ENCODE measurements around the gene SLC22A5.

SLC22A5 gene

DNA sequence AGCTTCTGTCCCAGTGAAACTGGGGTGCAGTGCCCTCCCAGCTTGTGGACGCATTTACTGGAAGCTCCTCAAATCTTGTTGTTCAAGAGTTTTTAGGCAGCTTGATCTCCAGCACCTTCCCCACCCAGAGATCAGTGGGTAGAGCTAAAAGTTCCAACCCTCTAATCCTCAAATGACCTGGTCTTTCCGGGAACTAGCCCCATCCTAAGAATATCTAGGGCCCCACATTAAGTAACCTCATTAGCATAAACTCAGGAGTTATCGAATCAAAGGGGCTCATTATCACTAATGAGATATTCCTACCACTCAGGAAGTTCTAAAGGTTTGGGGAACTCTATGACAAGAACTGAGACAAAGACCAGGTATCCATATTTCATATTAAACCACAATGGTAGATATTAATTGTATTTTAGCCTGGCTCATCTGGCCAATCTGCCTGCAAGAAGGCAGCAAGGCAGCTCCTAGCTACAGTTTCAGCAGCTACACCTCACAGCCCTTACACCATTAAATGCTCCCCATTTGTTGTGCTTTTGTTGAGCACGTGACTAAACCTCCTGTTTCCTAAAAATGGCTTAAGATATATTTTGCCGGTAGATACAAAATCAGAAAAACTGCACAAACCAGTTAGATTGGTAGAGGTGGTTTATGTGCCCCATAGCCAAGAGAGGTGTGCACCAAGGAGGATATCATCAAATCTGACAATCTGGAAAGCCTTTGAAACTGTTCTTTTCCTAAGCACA lies 24.6 kb upstream of the SLC22A5 start:
- peaks cover 3% of the 10 kb centered on the region for H3K27me3 Mint-ChIP-seq (ENCODE audit: low read depth, poor library complexity)
- no peak overlapping the region for H3K4me3 Mint-ChIP-seq
- no peak for DNase-seq
- TF ChIP-seq, protein P1, sequence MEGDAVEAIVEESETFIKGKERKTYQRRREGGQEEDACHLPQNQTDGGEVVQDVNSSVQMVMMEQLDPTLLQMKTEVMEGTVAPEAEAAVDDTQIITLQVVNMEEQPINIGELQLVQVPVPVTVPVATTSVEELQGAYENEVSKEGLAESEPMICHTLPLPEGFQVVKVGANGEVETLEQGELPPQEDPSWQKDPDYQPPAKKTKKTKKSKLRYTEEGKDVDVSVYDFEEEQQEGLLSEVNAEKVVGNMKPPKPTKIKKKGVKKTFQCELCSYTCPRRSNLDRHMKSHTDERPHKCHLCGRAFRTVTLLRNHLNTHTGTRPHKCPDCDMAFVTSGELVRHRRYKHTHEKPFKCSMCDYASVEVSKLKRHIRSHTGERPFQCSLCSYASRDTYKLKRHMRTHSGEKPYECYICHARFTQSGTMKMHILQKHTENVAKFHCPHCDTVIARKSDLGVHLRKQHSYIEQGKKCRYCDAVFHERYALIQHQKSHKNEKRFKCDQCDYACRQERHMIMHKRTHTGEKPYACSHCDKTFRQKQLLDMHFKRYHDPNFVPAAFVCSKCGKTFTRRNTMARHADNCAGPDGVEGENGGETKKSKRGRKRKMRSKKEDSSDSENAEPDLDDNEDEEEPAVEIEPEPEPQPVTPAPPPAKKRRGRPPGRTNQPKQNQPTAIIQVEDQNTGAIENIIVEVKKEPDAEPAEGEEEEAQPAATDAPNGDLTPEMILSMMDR (IDR thresholded peaks at IDR 0.05) = no peak
- no peaks in the 10 kb centered on the region for H3K4me1 Mint-ChIP-seq
- H3K36me3 Mint-ChIP-seq (ENCODE audit: low read depth) = peaks cover 36% of the 10 kb centered on the region
- peaks cover 43% of the 10 kb centered on the region for H3K9me3 Mint-ChIP-seq
- H3K27ac Mint-ChIP-seq = no peak overlapping the region

DNA sequence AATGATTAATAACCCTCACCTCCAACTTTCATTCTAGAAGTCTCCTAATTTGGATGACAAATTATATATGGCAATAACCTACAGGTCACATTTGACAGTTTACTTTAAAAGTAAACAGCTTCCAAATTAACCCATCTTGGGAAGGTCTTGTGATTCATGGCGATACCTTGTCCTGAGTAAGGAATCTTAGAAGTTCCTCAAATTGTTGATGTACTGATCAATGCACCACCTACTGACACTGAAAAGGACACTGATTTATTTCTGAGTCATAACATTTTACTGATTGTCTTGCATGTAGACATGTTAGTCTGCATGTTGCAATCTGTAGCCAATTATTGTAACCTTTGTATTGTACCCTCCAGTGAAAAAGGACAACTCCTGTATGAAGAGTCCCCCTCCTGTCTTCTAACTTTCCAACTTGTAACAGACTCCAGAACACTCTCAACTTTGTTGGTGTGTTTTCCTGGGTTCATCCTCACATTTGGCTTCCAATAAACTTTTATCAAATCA lies 16.0 kb upstream of the SLC22A5 start:
- H3K4me1 Mint-ChIP-seq = peaks cover 19% of the 10 kb centered on the region
- H3K9me3 Mint-ChIP-seq = peaks cover 25% of the 10 kb centered on the region
- no peak overlapping the region for H3K27ac Mint-ChIP-seq
- no peak for DNase-seq
- H3K27me3 Mint-ChIP-seq (ENCODE audit: low read depth, poor library complexity) = peaks cover 7% of the 10 kb centered on the region
- H3K4me3 Mint-ChIP-seq = no peak overlapping the region
- TF ChIP-seq, protein P1 (IDR thresholded peaks at IDR 0.05) = no peak
- peaks cover 18% of the 10 kb centered on the region for H3K36me3 Mint-ChIP-seq (ENCODE audit: low read depth)

DNA sequence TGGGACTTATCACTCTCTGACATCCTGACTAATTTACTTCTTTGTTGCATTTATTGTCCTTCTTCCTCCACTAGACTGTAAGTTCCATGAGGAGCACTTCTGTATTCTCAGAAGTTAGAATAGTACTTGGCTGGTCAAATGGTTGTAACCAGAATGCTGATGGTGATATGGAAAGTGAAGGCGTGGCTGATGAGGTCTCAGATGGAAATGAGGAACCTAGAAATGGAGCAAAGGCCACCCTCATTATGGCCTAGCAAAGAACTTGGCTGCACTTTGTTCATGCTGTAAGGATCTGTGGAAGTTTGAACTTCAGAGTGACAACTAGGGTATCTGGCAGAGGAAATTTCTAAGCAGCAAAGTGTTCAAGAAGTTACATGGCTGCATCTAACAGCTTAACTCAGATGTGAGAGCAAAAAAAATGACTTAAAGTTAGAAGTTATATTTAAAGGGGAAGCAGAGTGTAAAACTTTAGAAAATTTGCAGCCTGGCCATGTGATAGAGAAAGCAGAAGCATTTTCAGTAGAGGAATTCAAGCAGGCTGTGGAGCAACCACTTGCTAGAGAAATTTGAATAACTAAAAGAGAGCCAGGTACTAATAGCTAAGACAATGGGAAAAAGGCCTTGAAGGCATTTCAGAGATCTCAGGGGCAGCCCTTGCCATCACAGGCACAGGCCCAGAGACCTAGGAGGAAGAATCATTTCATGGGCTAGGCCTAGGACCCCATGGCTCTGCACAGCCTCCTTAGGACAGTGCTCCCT lies 14.9 kb upstream of the SLC22A5 start:
- Mint-ChIP-seq H3K4me3 (no peak overlapping the region), H3K36me3 (ENCODE audit: low read depth) (peaks cover 12% of the 10 kb centered on the region), H3K27me3 (ENCODE audit: low read depth, poor library complexity) (peaks cover 7% of the 10 kb centered on the region), H3K4me1 (peaks cover 19% of the 10 kb centered on the region), H3K9me3 (peaks cover 15% of the 10 kb centered on the region), H3K27ac (no peak overlapping the region)
- DNase-seq = no peak
- TF ChIP-seq, protein P1 (IDR thresholded peaks at IDR 0.05) = no peak

DNA sequence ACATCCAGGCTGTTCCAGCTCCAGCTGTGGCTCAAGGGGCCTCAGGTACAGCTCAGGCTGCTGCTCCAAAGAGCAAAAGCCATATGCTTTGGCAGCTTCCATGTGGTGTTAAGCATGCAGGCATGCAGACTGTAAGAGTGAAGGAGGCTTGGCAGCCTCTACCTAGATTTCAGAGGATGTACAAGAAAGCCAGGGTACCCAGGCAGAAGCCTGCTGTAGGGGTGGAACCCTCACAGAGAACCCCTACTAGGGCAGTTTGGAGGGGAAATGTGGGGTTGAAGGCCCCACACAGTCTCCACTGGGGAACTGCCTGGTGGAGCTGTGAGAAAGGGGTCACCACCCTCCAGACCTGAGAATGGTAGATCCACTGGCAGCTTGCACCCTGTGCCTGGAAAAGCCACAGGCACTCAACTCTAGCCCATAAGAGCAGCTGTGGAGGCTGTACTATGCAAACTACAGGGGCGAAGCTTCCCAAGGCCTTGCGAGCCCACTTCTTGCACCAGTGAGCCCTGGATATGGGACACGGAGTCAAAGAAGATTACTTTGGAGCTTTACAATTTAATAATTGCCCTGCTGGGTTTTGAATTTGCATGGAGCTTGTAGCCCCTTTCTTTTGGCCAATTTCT lies 14.3 kb upstream of the SLC22A5 start:
- DNase-seq = no peak
- Mint-ChIP-seq H3K4me3 (no peak overlapping the region), H3K9me3 (peaks cover 8% of the 10 kb centered on the region), H3K4me1 (peaks cover 19% of the 10 kb centered on the region), H3K36me3 (ENCODE audit: low read depth) (peaks cover 5% of the 10 kb centered on the region), H3K27ac (no peak overlapping the region), H3K27me3 (ENCODE audit: low read depth, poor library complexity) (peaks cover 7% of the 10 kb centered on the region)
- TF ChIP-seq, protein P1 (IDR thresholded peaks at IDR 0.05) = no peak

- Mint-ChIP-seq H3K4me3 (no peak overlapping the region), H3K27me3 (ENCODE audit: low read depth, poor library complexity) (peaks cover 4% of the 10 kb centered on the region)
Observed at GRCh38 chr5:132358775-132359174, 10.7 kb upstream of the SLC22A5 start.

More at GRCh38 chr5:132358775-132359174, 10.7 kb upstream of the SLC22A5 start:
- peaks cover 5% of the 10 kb centered on the region for H3K36me3 Mint-ChIP-seq (ENCODE audit: low read depth)
- DNase-seq = no peak
- TF ChIP-seq, protein P1 (IDR thresholded peaks at IDR 0.05) = no peak
- H3K9me3 Mint-ChIP-seq = no peaks in the 10 kb centered on the region
- H3K4me1 Mint-ChIP-seq = no peaks in the 10 kb centered on the region
- H3K27ac Mint-ChIP-seq = no peak overlapping the region

Measured in nephron progenitor cell (in vitro differentiated cells).